Retinal pigment epithelial cell (primary cell): ENCODE data around the gene EPO.

Source experiments
- DNase-seq: peaks from one replicate; pipeline ENCODE4 v3.0.0-alpha.2; 2010; ENCODE audit warnings: low read depth
- H3K4me3 ChIP-seq: 2 replicates; pipeline ENCODE4 v1.5.1; 2011; ENCODE audit warnings: mild to moderate bottlenecking, low read length, control low read depth, moderate library complexity
- CTCF ChIP-seq: conservative IDR thresholded peaks from 2 replicates; pipeline ENCODE4 v1.5.1; 2011; ENCODE audit warnings: low read depth, low read length, control low read depth, inconsistent platforms

The EPO gene

DNA sequence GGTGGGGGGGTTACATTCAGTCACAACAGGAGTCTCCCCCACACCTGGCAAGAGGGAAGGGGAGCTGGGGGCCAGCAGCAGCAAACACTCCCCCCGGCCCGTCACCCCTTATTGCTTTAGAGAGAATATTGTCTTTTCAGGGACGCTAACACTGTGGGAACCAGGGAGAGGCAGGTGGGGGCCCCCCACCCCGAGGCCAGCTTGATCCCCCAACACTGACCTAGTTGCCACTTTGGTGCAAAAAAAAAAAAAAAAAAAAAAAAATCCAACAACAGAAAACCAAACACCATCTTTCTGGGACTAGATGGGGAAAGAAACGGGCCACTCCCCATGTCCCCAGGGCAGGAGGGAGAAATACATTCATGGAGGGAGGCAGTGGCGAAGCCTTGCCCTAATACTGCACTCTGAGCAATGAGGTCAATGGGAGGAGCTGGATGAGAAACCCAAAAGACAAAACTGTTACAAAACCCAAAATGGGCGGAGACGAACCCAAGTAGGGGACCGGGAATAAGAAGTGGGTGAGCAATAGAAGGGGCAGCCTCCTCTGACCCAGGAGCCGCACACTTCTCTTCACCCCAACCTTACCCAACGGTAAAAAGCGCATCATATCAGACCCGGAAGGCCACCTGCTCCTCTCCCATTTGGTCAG, 40.2 kb upstream of the EPO start:
- no peak for TF ChIP-seq CTCF
- H3K4me3 ChIP-seq: no peak overlapping the region

GRCh38 chr7:100680576-100681271, 39.5 kb upstream of the EPO start:
- H3K4me3 ChIP-seq: no peak overlapping the region
- no peak for DNase-seq
- no peak for TF ChIP-seq CTCF

More for the DNA sequence above, 40.2 kb upstream of the EPO start:
- no peak for DNase-seq

DNA sequence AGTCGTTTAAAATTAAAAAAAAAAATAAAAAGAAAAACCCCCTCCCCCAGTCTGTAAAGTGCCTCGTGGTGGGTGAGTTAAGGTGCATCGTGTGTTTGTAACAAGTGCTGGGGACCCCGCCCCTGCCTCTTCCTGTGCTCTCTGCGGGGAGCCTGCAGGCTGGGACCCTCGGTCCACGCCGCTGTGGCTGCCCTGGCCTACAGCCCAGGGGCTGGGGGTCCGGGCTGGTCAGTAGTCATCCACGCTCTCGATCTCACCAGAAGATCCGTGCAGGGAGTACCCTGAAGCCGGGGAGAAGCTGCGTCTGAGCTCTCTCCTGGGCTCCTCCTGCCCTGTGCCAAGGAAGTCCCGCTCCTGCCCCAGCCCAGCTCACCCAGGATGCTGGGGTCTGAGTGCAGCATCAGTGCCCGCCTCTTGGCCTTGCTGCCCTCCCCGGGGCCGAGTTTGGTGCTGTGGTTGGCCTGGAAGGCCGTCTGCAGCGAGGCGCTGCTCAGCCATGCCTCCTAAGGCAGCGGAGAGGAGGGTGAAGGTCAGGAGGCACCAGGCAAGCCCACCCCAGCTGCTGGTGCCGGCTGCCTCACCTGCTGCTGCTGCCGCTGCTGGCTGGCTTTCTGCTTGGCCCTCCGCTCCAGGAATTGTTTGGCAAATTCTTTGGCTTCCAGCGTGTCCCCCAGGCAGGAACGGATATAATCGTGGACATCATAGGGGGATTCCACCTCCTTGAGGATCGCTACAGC, 38.6 kb upstream of the EPO start:
- DNase-seq: no peak
- H3K4me3 ChIP-seq: no peak overlapping the region
- TF ChIP-seq CTCF: no peak

DNA sequence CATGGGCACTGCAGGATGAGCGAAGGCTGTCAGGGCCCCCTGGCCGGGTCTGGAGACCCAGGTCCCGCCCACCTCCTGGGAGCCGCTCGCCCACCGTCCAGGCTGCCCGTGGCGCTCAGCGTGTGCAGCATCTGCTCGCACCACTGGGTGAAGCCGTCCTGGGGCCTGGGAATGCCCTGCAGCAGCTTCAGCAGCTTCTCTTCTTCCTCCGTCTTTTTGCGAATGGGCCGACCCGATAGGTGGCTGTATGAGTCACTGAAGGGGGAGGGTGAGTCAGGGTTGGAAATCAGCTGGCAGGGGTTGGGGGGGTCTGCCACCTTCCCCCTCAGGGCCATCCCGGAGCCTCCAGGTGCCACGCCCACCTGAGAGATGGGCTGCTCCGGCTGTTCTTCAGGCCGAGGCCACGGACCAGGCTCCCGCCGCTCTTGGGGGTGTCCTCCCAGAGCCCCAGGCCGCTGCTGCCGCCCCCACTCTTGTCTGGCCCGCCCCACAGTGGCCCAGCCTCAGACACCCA, 38.0 kb upstream of the EPO start:
- DNase-seq: no peak
- no peak overlapping the region for H3K4me3 ChIP-seq
- no peak for TF ChIP-seq CTCF

- no peak overlapping the region for H3K4me3 ChIP-seq
- no peak for TF ChIP-seq CTCF
- DNase-seq: no peak
Measured at GRCh38 chr7:100682991-100683658, 37.1 kb upstream of the EPO start.

DNA sequence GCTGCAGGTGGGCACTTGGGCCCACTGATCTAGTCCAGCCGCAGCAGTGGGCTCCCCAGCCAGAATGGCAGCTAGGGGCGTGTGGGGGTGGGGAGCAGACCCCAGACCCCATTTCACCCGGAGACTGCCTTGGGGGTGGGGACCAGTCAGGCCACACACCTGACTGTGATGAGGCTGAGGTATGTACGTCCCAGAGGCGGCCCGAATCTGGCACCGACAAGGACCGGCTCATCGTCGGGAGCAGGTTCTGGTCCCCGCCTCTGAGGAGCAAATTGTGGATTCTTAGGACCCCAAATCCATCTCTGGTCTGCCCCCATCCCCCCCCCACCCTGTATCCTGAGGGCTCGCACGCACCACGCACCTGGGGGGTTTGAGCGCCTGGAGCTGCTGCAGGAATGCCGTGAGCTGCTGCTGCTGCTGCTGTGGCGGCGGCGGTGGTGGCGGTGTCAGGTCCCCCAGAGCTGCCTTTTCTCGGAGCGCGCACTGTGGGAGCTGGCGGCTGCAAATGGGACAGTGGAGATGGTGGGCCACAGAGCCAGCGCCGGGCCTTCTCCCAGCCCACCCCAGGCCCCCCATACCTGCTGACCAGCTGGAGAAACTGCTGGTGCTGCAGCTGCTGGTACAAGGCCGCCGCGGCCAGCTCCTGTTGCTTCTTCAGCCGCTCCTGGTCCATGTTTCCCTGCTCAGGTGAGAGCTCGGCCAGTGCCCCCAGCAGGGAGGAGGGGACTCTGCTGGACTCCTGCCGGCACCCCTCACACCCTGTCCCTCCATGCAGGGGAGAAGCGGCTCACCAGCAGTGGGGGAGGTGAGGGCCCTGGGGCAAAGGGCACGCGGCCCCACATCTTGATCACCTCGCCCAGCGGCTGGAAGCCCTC, 36.4 kb upstream of the EPO start:
- no peak for TF ChIP-seq CTCF
- H3K4me3 ChIP-seq: no peak overlapping the region
- no peak for DNase-seq
